ENCODE measurements around the gene PABPN1. TPM values are rescaled to one million over a fixed set of nuclear protein-coding genes. Genes with fewer than 3 reads are reported as not detected.

PABPN1 gene
- polyA plus RNA-seq, 1 donor from 2014 or later: 431 TPM

DNA sequence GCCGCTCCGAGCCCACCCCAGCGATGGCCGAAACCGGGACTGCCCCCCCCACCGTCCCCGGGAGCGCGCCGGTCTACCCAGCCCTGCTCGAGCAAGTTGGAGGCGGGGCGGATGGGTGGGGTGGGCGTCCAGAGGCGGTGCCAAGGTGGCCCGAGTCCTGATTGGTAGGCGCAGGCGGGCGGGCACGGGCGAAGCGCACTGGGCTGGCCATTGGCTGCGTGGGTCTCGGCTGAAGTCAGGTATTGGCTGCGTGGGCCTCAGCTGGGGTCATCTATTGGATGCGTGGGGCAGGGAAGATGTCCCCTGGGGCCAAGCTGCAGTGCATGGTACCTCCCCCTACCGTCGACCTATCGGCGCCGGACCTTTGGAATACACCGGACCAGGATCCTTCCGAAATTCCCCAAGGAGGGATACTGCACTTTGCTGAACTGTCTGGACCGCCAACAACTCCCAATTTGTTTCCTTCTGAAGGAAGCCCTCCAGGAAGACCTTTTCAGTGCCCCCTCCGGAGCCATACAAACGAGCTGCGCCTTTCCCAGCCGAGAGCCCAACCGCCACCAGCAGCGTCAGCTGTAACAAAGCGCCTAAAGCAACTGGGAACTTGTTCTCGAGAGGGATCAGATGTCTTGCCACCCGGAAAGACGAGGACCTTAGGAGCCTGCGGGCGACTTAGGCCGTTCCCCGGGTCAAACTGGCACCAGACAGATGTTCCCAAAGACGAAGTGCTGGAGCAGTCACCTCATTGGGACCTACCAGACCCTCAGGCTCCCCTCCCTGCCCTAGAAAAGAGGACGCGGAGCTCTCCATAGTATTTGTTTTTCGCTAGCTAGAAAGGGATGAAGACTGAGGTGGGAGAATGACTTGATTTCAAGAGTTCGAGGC lies 35.0 kb upstream of the PABPN1 start, which contains the start of gene HOMEZ:
HOMEZ (minus strand) TSS at position 113 of the 882 bp plus-strand sequence. CDS start 180 bp downstream, outside the sequence.
- Histone ChIP-seq H3K27ac (ENCODE audit: low read length) (peak within 1 kb of the TSS; percentile 86), H3K4me3 (ENCODE audit: low read length) (peak within 1 kb of the TSS; percentile 94), H3K9ac (ENCODE audit: low read length) (peak within 1 kb of the TSS; percentile 80), H3K4me2 (ENCODE audit: low read length) (peak within 1 kb of the TSS; percentile 84), H4K20me1 (ENCODE audit: insufficient read depth) (no peaks in the 10 kb centered on the region), H3K36me3 (ENCODE audit: insufficient read depth, low read length) (no peaks in the 10 kb centered on the region), H3K79me2 (replicated peaks; ENCODE audit: insufficient read depth, low read length) (peaks cover 9% of the 10 kb centered on the region), H3F3A (ENCODE audit: insufficient read depth, low read length, poor library complexity, severe bottlenecking) (no peaks in the 10 kb centered on the region), H3K9me2 (ENCODE audit: insufficient read depth, low read length) (no peaks in the 10 kb centered on the region), H3K9me3 (ENCODE audit: low read length) (no peaks in the 10 kb centered on the region), H2AFZ (ENCODE audit: low read depth, low read length) (peak within 1 kb of the TSS; percentile 75), H3K27me3 (ENCODE audit: insufficient read depth, low read depth, low read length) (no peaks in the 10 kb centered on the region)
- TF ChIP-seq SMC3 (conservative IDR thresholded peaks at IDR 0.05; ENCODE audit: poor library complexity): peak; percentile 21
- TF ChIP-seq EZH2 (IDR thresholded peaks at IDR 0.05; ENCODE audit: borderline replicate concordance, insufficient read depth, low read length, poor library complexity, severe bottlenecking): no peak
- TF ChIP-seq, protein P1, sequence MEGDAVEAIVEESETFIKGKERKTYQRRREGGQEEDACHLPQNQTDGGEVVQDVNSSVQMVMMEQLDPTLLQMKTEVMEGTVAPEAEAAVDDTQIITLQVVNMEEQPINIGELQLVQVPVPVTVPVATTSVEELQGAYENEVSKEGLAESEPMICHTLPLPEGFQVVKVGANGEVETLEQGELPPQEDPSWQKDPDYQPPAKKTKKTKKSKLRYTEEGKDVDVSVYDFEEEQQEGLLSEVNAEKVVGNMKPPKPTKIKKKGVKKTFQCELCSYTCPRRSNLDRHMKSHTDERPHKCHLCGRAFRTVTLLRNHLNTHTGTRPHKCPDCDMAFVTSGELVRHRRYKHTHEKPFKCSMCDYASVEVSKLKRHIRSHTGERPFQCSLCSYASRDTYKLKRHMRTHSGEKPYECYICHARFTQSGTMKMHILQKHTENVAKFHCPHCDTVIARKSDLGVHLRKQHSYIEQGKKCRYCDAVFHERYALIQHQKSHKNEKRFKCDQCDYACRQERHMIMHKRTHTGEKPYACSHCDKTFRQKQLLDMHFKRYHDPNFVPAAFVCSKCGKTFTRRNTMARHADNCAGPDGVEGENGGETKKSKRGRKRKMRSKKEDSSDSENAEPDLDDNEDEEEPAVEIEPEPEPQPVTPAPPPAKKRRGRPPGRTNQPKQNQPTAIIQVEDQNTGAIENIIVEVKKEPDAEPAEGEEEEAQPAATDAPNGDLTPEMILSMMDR (IDR thresholded peaks at IDR 0.05; ENCODE audit: poor library complexity, severe bottlenecking): peak; percentile 48
- peak; percentile 83 for TF ChIP-seq POLR2AphosphoS5 (IDR thresholded peaks at IDR 0.05)
- peak; percentile 15 for TF ChIP-seq RAD21 (conservative IDR thresholded peaks at IDR 0.05)
- peak; percentile 65 for TF ChIP-seq TAF1 (IDR thresholded peaks at IDR 0.05; ENCODE audit: low read depth)
- TF ChIP-seq, protein P2, sequence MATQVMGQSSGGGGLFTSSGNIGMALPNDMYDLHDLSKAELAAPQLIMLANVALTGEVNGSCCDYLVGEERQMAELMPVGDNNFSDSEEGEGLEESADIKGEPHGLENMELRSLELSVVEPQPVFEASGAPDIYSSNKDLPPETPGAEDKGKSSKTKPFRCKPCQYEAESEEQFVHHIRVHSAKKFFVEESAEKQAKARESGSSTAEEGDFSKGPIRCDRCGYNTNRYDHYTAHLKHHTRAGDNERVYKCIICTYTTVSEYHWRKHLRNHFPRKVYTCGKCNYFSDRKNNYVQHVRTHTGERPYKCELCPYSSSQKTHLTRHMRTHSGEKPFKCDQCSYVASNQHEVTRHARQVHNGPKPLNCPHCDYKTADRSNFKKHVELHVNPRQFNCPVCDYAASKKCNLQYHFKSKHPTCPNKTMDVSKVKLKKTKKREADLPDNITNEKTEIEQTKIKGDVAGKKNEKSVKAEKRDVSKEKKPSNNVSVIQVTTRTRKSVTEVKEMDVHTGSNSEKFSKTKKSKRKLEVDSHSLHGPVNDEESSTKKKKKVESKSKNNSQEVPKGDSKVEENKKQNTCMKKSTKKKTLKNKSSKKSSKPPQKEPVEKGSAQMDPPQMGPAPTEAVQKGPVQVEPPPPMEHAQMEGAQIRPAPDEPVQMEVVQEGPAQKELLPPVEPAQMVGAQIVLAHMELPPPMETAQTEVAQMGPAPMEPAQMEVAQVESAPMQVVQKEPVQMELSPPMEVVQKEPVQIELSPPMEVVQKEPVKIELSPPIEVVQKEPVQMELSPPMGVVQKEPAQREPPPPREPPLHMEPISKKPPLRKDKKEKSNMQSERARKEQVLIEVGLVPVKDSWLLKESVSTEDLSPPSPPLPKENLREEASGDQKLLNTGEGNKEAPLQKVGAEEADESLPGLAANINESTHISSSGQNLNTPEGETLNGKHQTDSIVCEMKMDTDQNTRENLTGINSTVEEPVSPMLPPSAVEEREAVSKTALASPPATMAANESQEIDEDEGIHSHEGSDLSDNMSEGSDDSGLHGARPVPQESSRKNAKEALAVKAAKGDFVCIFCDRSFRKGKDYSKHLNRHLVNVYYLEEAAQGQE (IDR thresholded peaks at IDR 0.05; ENCODE audit: borderline replicate concordance): peak; percentile 37
- no peak for TF ChIP-seq EP300 (conservative IDR thresholded peaks at IDR 0.05; ENCODE audit: poor library complexity, severe bottlenecking)
- TF ChIP-seq MXI1 (conservative IDR thresholded peaks at IDR 0.05; ENCODE audit: poor library complexity, severe bottlenecking): peak; percentile 53

DNA sequence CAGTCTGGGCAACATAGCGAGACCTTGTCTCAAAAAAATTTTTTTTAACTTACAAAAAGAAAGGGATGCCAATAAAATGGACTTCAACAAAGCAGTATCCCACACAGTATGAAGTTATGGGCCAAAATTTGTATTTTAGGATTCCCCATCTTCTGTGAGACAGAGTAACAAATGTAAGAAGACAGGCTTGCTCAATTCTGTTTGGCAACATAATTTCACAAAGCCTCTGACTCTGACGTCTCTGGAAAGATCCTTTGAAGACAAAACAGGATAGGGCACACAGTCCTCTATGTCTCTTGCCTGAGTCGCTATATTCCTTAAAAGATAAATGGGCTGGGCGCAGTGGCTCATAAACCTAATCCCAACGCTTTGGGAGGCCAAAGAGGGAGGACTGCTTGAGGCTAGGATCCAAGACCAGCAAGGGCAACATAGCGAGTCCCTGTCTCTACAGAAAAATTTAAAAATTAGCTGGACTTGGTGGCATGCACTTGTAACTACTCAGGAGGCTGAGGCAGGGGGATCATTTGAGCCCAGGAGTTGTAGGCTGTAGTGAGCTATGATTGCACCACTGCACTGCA lies 34.3 kb upstream of the PABPN1 start:
- TF ChIP-seq RAD21 (conservative IDR thresholded peaks at IDR 0.05) (no peak), TAF1 (IDR thresholded peaks at IDR 0.05; ENCODE audit: low read depth) (no peak), SMC3 (conservative IDR thresholded peaks at IDR 0.05; ENCODE audit: poor library complexity) (no peak), EZH2 (IDR thresholded peaks at IDR 0.05; ENCODE audit: borderline replicate concordance, insufficient read depth, low read length, poor library complexity, severe bottlenecking) (no peak), EP300 (conservative IDR thresholded peaks at IDR 0.05; ENCODE audit: poor library complexity, severe bottlenecking) (no peak), MXI1 (conservative IDR thresholded peaks at IDR 0.05; ENCODE audit: poor library complexity, severe bottlenecking) (no peak), POLR2AphosphoS5 (IDR thresholded peaks at IDR 0.05) (no peak)
- TF ChIP-seq, protein P1 (IDR thresholded peaks at IDR 0.05; ENCODE audit: poor library complexity, severe bottlenecking): no peak
- TF ChIP-seq, protein P2 (IDR thresholded peaks at IDR 0.05; ENCODE audit: borderline replicate concordance): no peak
- Histone ChIP-seq H3F3A (ENCODE audit: insufficient read depth, low read length, poor library complexity, severe bottlenecking) (no peaks in the 10 kb centered on the region), H3K27ac (ENCODE audit: low read length) (peak overlapping the region; percentile 86), H3K36me3 (ENCODE audit: insufficient read depth, low read length) (no peaks in the 10 kb centered on the region), H3K79me2 (replicated peaks; ENCODE audit: insufficient read depth, low read length) (peaks cover 9% of the 10 kb centered on the region), H3K9me3 (ENCODE audit: low read length) (no peaks in the 10 kb centered on the region), H3K4me2 (ENCODE audit: low read length) (peak overlapping the region; percentile 56), H2AFZ (ENCODE audit: low read depth, low read length) (peak overlapping the region; percentile 71), H4K20me1 (ENCODE audit: insufficient read depth) (no peaks in the 10 kb centered on the region), H3K9ac (ENCODE audit: low read length) (peak overlapping the region; percentile 80), H3K27me3 (ENCODE audit: insufficient read depth, low read depth, low read length) (no peaks in the 10 kb centered on the region), H3K9me2 (ENCODE audit: insufficient read depth, low read length) (no peaks in the 10 kb centered on the region), H3K4me3 (ENCODE audit: low read length) (peak overlapping the region; percentile 94)

All from neural cell (in vitro differentiated cells).